ENCODE data around the gene CCL19. TPM values are rescaled to one million over a fixed set of nuclear protein-coding genes. Genes with fewer than 3 reads are reported as not detected.

The CCL19 gene
- total RNA-seq, 4 donors from 2014 or later, result not detected

DNA sequence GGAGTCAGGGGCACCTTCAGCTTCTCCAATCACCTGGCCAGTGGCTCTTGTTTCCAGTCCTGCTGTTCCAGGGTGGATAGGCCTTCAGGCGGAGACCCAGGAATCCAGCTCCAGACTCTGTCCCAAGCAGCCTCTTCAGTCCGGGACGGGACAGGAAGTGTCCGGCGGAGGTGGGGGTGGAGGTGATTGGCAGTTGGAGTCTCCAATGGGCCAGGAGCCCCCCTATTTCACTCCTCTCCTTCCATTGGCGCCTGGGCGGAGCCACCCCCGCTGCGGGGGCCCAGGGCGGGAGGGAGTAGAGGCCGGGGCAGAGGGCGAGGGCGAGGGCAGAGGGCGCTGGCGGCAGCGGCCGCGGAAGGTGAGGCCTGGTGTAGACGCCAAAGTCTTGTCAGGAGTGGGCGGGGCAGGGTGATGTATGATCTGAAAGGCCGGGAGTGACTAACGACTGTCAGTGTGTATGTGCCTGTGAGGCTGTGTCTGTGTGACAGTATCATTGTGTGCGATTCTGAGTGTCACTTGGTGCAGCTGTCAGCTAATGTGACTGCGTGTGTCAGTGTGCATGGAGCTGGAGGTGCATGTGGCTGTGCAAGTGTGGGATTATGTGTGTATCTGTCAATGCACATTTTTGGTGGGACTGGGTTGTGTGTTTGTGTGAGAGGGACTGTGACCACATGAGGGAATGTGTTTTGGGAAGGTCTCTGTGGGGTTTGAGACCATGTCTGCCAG, 39.0 kb downstream of the CCL19 start, which contains the start of gene IL11RA:
TSS of gene IL11RA (plus strand) at position 310 of the 726 bp plus-strand sequence. CDS start 3,033 bp downstream, outside the sequence.
- peaks cover 0 to 14% (median 4%) of the 10 kb centered on the region in 4 donors for H3K36me3 ChIP-seq
- no peaks in the 10 kb centered on the region for H3K27me3 ChIP-seq
- peak; percentile 90 for DNase-seq
- H3K4me3 ChIP-seq, result peak within 1 kb of the TSS; percentile 11 to 36 (median 24)
- TF ChIP-seq POLR2A (IDR thresholded peaks at IDR 0.05) (peak; percentile 61), EP300 (IDR thresholded peaks at IDR 0.05; ENCODE audit: low read depth) (no peak), POLR2AphosphoS5 (IDR thresholded peaks at IDR 0.05) (peak; percentile 40 to 72 (median 59))
- 29% methylated on average over 20 of the region's 24 CpGs; no CpG with 5 or more reads in 1 of the 2 donors for WGBS, 2 donors (ENCODE audit: low coverage in 1 of 2)
- in situ Hi-C loops (cut with MboI; ENCODE audit: low pct_ligation_motif_present in 1 of 4, low pct_unique_long_range_greater_than_20kb in 1 of 4, low sequenced_read_pairs in 3 of 4), result no loop called here
- peaks cover 29 to 58% (median 48%) of the 10 kb centered on the region in 4 donors for H3K4me1 ChIP-seq
- peak within 1 kb of the TSS; percentile 82 to 89 (median 86) for H3K27ac ChIP-seq
- no peaks in the 10 kb centered on the region for H3K9me3 ChIP-seq
- intact Hi-C loops (cut with DNase I; ENCODE audit: low total_unique reads), result loop anchor here (10.0 kb wide), 1 partner anchor 433 kb away; no protein-coding TSS in a partner anchor

DNA sequence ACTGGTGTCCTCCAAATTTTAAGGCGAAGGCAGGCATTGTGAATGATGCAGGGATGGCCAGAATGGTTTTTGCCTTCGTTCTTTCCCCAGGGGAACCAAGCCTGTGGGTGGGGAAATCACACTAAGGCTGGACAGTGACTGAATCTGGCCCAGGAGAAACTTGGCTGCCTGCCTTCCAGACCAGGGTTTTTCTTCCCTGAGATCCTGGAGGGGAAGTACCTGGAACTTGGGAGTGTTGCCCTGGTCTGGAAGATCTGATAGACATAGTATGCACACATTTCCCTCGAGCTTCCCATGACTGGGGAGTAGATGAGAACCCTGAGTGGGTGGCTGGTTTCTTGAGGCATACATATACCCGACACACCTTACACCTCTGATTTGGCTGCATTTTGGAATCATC, 39.8 kb downstream of the CCL19 start:
- Histone ChIP-seq H3K4me3 (peak overlapping the region in 3 of 4 donors; percentile 11 to 36 (median 31)), H3K27me3 (no peaks in the 10 kb centered on the region), H3K36me3 (peaks cover 0 to 14% (median 4%) of the 10 kb centered on the region in 4 donors), H3K27ac (peak overlapping the region; percentile 82 to 89 (median 86)), H3K9me3 (no peaks in the 10 kb centered on the region), H3K4me1 (peaks cover 31 to 58% (median 48%) of the 10 kb centered on the region in 4 donors)
- peak; percentile 47 for DNase-seq
- WGBS, 2 donors (ENCODE audit: low coverage in 1 of 2), result 47 to 100% methylated on average over 1 to 4 of the region's 4 CpGs
- TF ChIP-seq EP300 (IDR thresholded peaks at IDR 0.05; ENCODE audit: low read depth), result no peak
- intact Hi-C loops (cut with DNase I; ENCODE audit: low total_unique reads) (loop anchor here (10.0 kb wide), 1 partner anchor 433 kb away; no protein-coding TSS in a partner anchor), in situ Hi-C loops (cut with MboI; ENCODE audit: low pct_ligation_motif_present in 1 of 4, low pct_unique_long_range_greater_than_20kb in 1 of 4, low sequenced_read_pairs in 3 of 4) (no loop called here)

DNA sequence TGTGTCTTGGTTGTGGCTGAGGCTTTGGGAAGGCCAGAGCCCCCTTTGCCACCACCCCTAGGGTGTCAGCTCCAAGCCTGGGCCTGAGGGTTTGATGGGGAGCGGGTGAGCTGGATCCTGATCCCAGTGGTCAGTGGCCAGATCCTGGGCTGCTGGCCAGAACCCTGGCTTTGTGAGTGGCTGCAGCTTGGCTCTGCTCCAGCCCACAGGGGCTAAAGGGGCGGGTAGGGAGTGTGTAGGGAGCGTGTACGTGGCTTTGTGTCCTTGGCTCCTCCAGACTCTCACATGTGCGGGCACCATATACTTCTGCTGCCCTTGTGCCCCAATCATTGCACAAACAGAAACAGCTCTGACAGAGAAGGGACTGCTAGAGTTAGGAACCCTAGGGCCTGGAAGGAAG, 40.3 kb downstream of the CCL19 start:
- in situ Hi-C loops (cut with MboI; ENCODE audit: low pct_ligation_motif_present in 1 of 4, low pct_unique_long_range_greater_than_20kb in 1 of 4, low sequenced_read_pairs in 3 of 4) (no loop called here), intact Hi-C loops (cut with DNase I; ENCODE audit: low total_unique reads) (loop anchor here (10.0 kb wide), 1 partner anchor 434 kb away; no protein-coding TSS in a partner anchor)
- H3K4me3 ChIP-seq, result no peak overlapping the region
- TF ChIP-seq POLR2AphosphoS5 (IDR thresholded peaks at IDR 0.05) (no peak), POLR2A (IDR thresholded peaks at IDR 0.05) (no peak), CTCF (IDR thresholded peaks at IDR 0.05) (no peak), EP300 (IDR thresholded peaks at IDR 0.05; ENCODE audit: low read depth) (no peak)
- peaks cover 0 to 14% (median 4%) of the 10 kb centered on the region in 4 donors for H3K36me3 ChIP-seq
- peak overlapping the region; percentile 82 to 89 (median 86) for H3K27ac ChIP-seq
- H3K9me3 ChIP-seq, result no peaks in the 10 kb centered on the region
- 65% methylated on average over 5 of the region's 5 CpGs; no CpG with 5 or more reads in 1 of the 2 donors for WGBS, 2 donors (ENCODE audit: low coverage in 1 of 2)
- H3K27me3 ChIP-seq, result no peaks in the 10 kb centered on the region
- peaks cover 36 to 63% (median 53%) of the 10 kb centered on the region in 4 donors for H3K4me1 ChIP-seq
- DNase-seq, result no peak

DNA sequence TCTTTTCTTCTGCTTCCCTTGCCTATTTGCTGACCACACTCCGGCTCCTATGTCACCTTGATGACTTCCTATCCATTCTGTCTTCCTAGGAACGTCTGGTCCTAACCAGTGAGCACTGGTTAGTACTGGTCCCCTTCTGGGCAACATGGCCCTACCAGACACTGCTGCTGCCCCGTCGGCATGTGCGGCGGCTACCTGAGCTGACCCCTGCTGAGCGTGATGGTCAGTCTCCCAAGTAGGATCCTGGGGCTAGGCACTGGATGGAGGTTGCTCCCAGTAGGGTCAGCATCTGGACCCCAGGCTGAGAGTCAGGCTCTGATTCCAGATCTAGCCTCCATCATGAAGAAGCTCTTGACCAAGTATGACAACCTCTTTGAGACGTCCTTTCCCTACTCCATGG, 42.4 kb downstream of the CCL19 start:
- in situ Hi-C loops (cut with MboI; ENCODE audit: low pct_ligation_motif_present in 1 of 4, low pct_unique_long_range_greater_than_20kb in 1 of 4, low sequenced_read_pairs in 3 of 4), result no loop called here

More for the DNA sequence above, 42.4 kb downstream of the CCL19 start:
- H3K27me3 ChIP-seq, result no peaks in the 10 kb centered on the region
- H3K4me3 ChIP-seq, result no peak overlapping the region
- 94 to 100% methylated on average over 1 to 7 of the region's 8 CpGs for WGBS, 2 donors (ENCODE audit: low coverage in 1 of 2)
- DNase-seq, result no peak
- TF ChIP-seq CTCF (IDR thresholded peaks at IDR 0.05), result no peak
- TF ChIP-seq POLR2AphosphoS5 (IDR thresholded peaks at IDR 0.05), result no peak
- no peak for TF ChIP-seq EP300 (IDR thresholded peaks at IDR 0.05; ENCODE audit: low read depth)
- TF ChIP-seq POLR2A (IDR thresholded peaks at IDR 0.05), result no peak
- H3K9me3 ChIP-seq, result no peaks in the 10 kb centered on the region
- intact Hi-C loops (cut with DNase I; ENCODE audit: low total_unique reads), result no loop called here
- H3K4me1 ChIP-seq, result peaks cover 30 to 48% (median 42%) of the 10 kb centered on the region in 4 donors
- peak overlapping the region in 1 of 4 donors; percentile 96 for H3K27ac ChIP-seq
- peaks cover 0 to 14% (median 4%) of the 10 kb centered on the region in 4 donors for H3K36me3 ChIP-seq

All from transverse colon (tissue), 4 donors.